ENCODE results near the gene PNISR. TPM values are rescaled to one million over a fixed set of nuclear protein-coding genes. Genes with fewer than 3 reads are reported as not detected.

The PNISR gene
- total RNA-seq, 1 experiment from 2014 or later, result 288 TPM

DNA sequence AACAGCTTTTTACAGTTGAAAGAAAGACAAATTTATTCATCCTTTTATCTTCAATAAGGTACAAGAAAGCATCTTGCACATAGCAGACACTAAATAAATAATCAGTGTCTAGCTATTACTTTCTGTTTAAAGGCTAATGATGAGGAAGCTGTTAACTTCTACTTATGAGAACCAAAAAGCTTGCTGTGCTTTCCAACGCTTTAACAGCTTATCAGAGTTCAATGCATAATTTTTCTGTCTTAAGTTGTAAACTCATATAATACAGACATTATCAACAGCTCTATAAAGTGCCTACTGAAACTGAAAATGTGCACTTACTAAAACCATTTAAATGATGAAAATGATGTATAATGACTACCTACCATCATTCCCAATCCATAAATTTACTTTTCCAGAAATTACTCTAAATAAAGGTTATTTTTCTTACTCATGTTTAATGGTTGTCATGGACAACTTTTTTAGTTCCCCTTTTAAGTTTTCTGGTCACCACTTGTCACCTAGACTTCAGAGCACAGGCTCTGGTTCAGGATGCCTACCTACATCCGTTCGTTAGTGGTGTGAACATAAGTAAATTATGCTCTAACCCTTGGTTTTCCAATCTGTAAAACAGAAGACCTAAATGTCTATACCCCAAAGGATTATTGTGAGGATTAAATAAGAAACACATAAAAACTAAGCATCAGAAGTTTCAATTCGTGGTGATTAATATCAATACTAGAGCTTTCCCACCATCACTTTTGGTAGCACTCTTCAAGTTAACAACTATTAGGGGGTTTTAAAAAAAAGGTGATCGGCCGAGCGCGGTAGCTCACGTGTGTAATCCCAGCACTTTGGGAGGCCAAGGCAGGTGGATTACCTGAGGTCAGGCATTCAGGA, 8.0 kb downstream of the PNISR start:
- Histone ChIP-seq H3K36me3 (ENCODE audit: insufficient read depth, low read length) (peaks cover 36% of the 10 kb centered on the region; the same call in 1 of the 2 replicates), H3K79me2 (ENCODE audit: low read length) (peaks cover 100% of the 10 kb centered on the region), H3K27me3 (ENCODE audit: low read length) (no peaks in the 10 kb centered on the region), H3K9me2 (replicated peaks; ENCODE audit: insufficient read depth, low read length) (no peaks in the 10 kb centered on the region), H3K27ac (ENCODE audit: low read length) (no peak overlapping the region), H3K4me3 (ENCODE audit: low read length) (no peak overlapping the region), H3K9me3 (ENCODE audit: low read length) (no peaks in the 10 kb centered on the region), H3K4me2 (ENCODE audit: low read depth, low read length, poor library complexity, severe bottlenecking) (no peak overlapping the region), H3K9ac (ENCODE audit: low read length) (no peak overlapping the region), H2AFZ (ENCODE audit: low read length) (no peak overlapping the region), H4K20me1 (ENCODE audit: insufficient read depth, low read depth, low read length) (peaks cover 18% of the 10 kb centered on the region), H3K4me1 (ENCODE audit: low read length) (peaks cover 39% of the 10 kb centered on the region)
- DNase-seq, result no peak

DNA sequence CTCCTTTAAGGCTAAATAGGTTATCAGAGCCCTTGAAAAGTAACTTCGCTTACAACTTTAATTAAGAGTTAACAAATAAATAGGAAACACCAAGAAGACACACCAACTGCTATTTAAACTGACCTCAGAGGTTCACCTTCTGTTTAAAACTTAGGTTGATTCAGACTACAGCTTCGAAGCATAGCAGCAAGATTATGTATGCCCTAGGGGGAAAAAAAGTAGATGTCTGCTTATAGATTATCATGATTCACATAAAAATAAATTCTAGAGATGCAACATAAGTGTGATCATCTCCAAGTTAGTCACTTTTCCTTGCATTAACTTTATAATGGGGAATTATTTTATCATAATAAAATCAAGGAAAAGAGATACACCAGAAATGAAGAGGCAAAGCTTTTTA, 8.9 kb downstream of the PNISR start:
- no peak overlapping the region for H3K27ac ChIP-seq (ENCODE audit: low read length)
- H3K9me3 ChIP-seq (ENCODE audit: low read length), result no peaks in the 10 kb centered on the region
- no peak overlapping the region for H3K4me3 ChIP-seq (ENCODE audit: low read length)
- peaks cover 9% of the 10 kb centered on the region; the same call in 1 of the 2 replicates for H4K20me1 ChIP-seq (ENCODE audit: insufficient read depth, low read depth, low read length)
- peaks cover 34% of the 10 kb centered on the region; the same call in 1 of the 2 replicates for H3K36me3 ChIP-seq (ENCODE audit: insufficient read depth, low read length)
- no peaks in the 10 kb centered on the region for H3K27me3 ChIP-seq (ENCODE audit: low read length)
- peaks cover 100% of the 10 kb centered on the region for H3K79me2 ChIP-seq (ENCODE audit: low read length)
- H3K9ac ChIP-seq (ENCODE audit: low read length), result no peak overlapping the region
- no peak for DNase-seq
- peaks cover 30% of the 10 kb centered on the region for H3K4me1 ChIP-seq (ENCODE audit: low read length)
- H2AFZ ChIP-seq (ENCODE audit: low read length), result no peak overlapping the region
- no peak overlapping the region for H3K4me2 ChIP-seq (ENCODE audit: low read depth, low read length, poor library complexity, severe bottlenecking)
- H3K9me2 ChIP-seq (replicated peaks; ENCODE audit: insufficient read depth, low read length), result no peaks in the 10 kb centered on the region

DNA sequence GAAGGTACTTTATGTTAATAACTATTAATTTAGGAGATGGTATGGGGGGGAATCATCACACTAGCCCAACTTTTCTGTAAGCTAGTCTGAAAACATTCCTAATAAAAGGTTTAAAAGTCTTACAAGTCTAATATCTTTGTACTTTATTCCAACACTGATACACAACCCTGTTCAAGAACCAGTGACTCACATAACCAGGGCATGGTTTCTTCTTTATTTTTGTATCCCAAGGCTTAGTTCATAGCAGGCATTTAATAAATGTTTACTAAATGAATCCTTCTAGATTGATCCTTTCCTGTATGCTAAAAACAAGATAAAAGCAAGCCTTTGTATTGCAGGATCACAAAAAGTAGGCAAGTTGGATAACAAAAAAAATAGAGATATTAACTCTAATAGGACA, 9.7 kb downstream of the PNISR start:
- Histone ChIP-seq H3K9me2 (replicated peaks; ENCODE audit: insufficient read depth, low read length) (no peaks in the 10 kb centered on the region), H3K36me3 (ENCODE audit: insufficient read depth, low read length) (peaks cover 39% of the 10 kb centered on the region), H3K4me1 (ENCODE audit: low read length) (peaks cover 24% of the 10 kb centered on the region), H3K4me2 (ENCODE audit: low read depth, low read length, poor library complexity, severe bottlenecking) (no peak overlapping the region), H3K79me2 (ENCODE audit: low read length) (peaks cover 100% of the 10 kb centered on the region), H2AFZ (ENCODE audit: low read length) (no peak overlapping the region), H3K4me3 (ENCODE audit: low read length) (no peak overlapping the region), H3K9me3 (ENCODE audit: low read length) (no peaks in the 10 kb centered on the region), H3K27ac (ENCODE audit: low read length) (no peak overlapping the region), H3K9ac (ENCODE audit: low read length) (no peak overlapping the region), H3K27me3 (ENCODE audit: low read length) (no peaks in the 10 kb centered on the region), H4K20me1 (ENCODE audit: insufficient read depth, low read depth, low read length) (peaks cover 6% of the 10 kb centered on the region; the same call in 1 of the 2 replicates)
- no peak for DNase-seq

DNA sequence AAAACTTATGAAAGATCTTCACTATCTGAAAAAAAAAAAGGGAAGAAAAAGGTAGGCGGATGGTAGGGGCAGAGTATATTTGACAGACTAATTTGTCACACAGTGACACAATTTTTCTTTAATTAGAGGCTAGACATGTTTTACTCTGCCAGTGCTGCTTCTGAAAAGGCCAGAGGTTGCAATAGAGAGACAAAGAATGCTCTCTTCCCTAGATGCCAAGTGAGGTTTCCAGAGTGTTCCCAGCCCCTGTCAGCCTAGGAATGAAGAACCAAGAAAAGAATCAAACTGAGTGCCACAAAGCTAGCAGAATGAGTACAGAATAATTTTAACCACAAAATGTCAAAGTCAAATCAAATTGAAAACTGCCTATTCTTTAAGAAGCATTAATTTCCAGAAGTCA, 13.0 kb downstream of the PNISR start:
- DNase-seq, result no peak
- H3K4me2 ChIP-seq (ENCODE audit: low read depth, low read length, poor library complexity, severe bottlenecking), result no peak overlapping the region
- H3K9me2 ChIP-seq (replicated peaks; ENCODE audit: insufficient read depth, low read length), result no peaks in the 10 kb centered on the region
- H3K9ac ChIP-seq (ENCODE audit: low read length), result no peak overlapping the region
- peaks cover 93% of the 10 kb centered on the region for H3K79me2 ChIP-seq (ENCODE audit: low read length)
- H2AFZ ChIP-seq (ENCODE audit: low read length), result no peak overlapping the region
- H3K4me1 ChIP-seq (ENCODE audit: low read length), result peaks cover 6% of the 10 kb centered on the region
- H3K27ac ChIP-seq (ENCODE audit: low read length), result no peak overlapping the region
- peaks cover 68% of the 10 kb centered on the region for H3K36me3 ChIP-seq (ENCODE audit: insufficient read depth, low read length)
- H3K4me3 ChIP-seq (ENCODE audit: low read length), result no peak overlapping the region
- peaks cover 6% of the 10 kb centered on the region; the same call in 1 of the 2 replicates for H4K20me1 ChIP-seq (ENCODE audit: insufficient read depth, low read depth, low read length)
- no peaks in the 10 kb centered on the region for H3K27me3 ChIP-seq (ENCODE audit: low read length)
- H3K9me3 ChIP-seq (ENCODE audit: low read length), result no peaks in the 10 kb centered on the region

DNA sequence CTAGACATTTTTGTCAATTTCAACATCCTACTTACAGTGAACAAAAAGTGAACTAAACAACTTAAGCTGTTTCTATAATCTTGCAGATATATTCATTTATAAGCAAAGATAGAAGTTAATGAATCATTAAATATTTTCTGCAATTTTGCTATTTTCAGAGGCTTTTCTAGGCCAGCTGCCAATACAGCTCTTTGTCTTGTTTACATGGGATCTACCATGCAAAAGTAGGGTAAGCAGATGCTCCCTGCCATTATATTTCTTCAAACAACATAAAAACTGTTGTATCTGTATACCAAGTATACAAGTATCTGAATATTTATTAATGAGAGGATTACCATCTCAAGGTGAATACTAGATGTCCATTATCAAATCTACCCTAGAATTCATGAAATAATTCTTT, 15.4 kb downstream of the PNISR start:
- Histone ChIP-seq H2AFZ (ENCODE audit: low read length) (no peak overlapping the region), H3K79me2 (ENCODE audit: low read length) (peaks cover 69% of the 10 kb centered on the region), H3K4me2 (ENCODE audit: low read depth, low read length, poor library complexity, severe bottlenecking) (no peak overlapping the region), H3K9me3 (ENCODE audit: low read length) (no peaks in the 10 kb centered on the region), H3K9me2 (replicated peaks; ENCODE audit: insufficient read depth, low read length) (no peaks in the 10 kb centered on the region), H3K27me3 (ENCODE audit: low read length) (no peaks in the 10 kb centered on the region), H3K36me3 (ENCODE audit: insufficient read depth, low read length) (peaks cover 71% of the 10 kb centered on the region), H4K20me1 (ENCODE audit: insufficient read depth, low read depth, low read length) (no peaks in the 10 kb centered on the region), H3K4me1 (ENCODE audit: low read length) (peaks cover 3% of the 10 kb centered on the region; the same call in 1 of the 2 replicates), H3K4me3 (ENCODE audit: low read length) (no peak overlapping the region), H3K27ac (ENCODE audit: low read length) (no peak overlapping the region), H3K9ac (ENCODE audit: low read length) (no peak overlapping the region)
- DNase-seq, result no peak

DNA sequence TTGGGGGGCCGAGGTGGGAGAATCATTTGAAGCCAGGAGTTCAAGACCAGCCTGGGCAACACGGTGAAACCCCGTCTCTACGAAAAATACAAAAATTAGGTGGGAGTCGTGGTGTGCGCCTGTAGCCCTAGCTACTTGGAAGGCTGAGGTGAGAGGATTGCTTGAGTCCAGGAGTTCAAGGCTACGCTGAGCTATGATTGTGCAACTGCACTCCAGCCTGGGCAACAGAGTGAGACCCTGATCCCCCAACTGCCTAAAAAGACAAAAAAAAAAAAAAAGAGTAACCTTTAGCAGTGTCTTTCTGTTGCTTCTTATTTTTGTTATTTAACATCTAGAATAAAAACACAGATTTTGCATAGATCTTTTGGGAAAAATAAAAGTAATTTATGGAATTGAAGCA, 18.0 kb downstream of the PNISR start:
- Histone ChIP-seq H3K4me3 (ENCODE audit: low read length) (no peak overlapping the region), H3K9me3 (ENCODE audit: low read length) (no peaks in the 10 kb centered on the region), H3K9ac (ENCODE audit: low read length) (no peak overlapping the region), H3K4me2 (ENCODE audit: low read depth, low read length, poor library complexity, severe bottlenecking) (no peak overlapping the region), H2AFZ (ENCODE audit: low read length) (no peak overlapping the region), H3K27me3 (ENCODE audit: low read length) (no peaks in the 10 kb centered on the region), H3K36me3 (ENCODE audit: insufficient read depth, low read length) (peaks cover 76% of the 10 kb centered on the region), H3K4me1 (ENCODE audit: low read length) (no peaks in the 10 kb centered on the region), H3K9me2 (replicated peaks; ENCODE audit: insufficient read depth, low read length) (no peaks in the 10 kb centered on the region), H4K20me1 (ENCODE audit: insufficient read depth, low read depth, low read length) (no peaks in the 10 kb centered on the region), H3K79me2 (ENCODE audit: low read length) (peaks cover 46% of the 10 kb centered on the region), H3K27ac (ENCODE audit: low read length) (no peak overlapping the region)
- no peak for DNase-seq

DNA sequence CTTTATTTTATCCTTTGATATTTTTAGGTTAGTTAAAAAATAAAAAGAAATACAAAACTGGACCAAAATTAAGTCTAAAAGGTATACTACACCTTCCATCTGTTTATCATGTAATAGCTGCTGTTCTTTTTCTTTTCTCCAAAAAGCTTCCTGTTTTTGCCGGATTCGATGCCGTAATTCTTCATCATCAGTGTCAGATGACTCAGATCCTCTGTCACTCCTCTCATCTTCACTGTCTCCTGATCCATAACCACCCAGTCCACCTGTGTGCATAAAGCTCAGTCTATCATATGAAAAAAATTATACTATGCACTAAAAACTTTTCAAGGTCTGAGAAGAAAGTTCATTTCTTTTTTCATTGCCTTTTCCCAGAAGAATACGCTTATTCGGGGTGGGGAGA, 22.7 kb downstream of the PNISR start:
- H3K4me3 ChIP-seq (ENCODE audit: low read length), result no peak overlapping the region
- H3K27ac ChIP-seq (ENCODE audit: low read length), result no peak overlapping the region
- no peaks in the 10 kb centered on the region for H3K9me2 ChIP-seq (replicated peaks; ENCODE audit: insufficient read depth, low read length)
- H2AFZ ChIP-seq (ENCODE audit: low read length), result no peak overlapping the region
- H3K27me3 ChIP-seq (ENCODE audit: low read length), result no peaks in the 10 kb centered on the region
- H3K4me2 ChIP-seq (ENCODE audit: low read depth, low read length, poor library complexity, severe bottlenecking), result no peak overlapping the region
- no peaks in the 10 kb centered on the region for H3K9me3 ChIP-seq (ENCODE audit: low read length)
- no peaks in the 10 kb centered on the region for H4K20me1 ChIP-seq (ENCODE audit: insufficient read depth, low read depth, low read length)
- peaks cover 82% of the 10 kb centered on the region for H3K36me3 ChIP-seq (ENCODE audit: insufficient read depth, low read length)
- H3K9ac ChIP-seq (ENCODE audit: low read length), result no peak overlapping the region
- no peak for DNase-seq
- H3K4me1 ChIP-seq (ENCODE audit: low read length), result no peaks in the 10 kb centered on the region
- peaks cover 3% of the 10 kb centered on the region; the same call in 1 of the 2 replicates for H3K79me2 ChIP-seq (ENCODE audit: low read length)

DNA sequence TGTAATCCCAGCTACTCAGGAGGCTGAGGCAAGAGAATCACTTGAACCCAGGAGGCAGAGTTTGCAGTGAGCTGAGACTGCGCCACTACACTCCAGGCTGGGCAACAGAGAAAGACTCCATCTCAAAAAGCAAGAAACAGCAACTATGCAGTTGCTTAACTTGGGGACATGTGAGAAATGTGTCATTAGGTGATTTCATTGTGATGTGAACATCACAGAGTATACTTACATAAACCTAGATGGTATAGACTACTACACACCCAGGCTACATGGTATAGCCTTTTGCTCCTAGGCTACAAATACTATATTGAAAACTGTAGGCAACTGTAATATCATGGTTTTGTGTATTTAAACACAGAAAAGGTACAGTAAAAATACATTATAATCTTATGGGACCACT, 27.8 kb downstream of the PNISR start:
- Histone ChIP-seq H3K4me2 (ENCODE audit: low read depth, low read length, poor library complexity, severe bottlenecking) (no peak overlapping the region), H3K9ac (ENCODE audit: low read length) (no peak overlapping the region), H3K9me2 (replicated peaks; ENCODE audit: insufficient read depth, low read length) (no peaks in the 10 kb centered on the region), H2AFZ (ENCODE audit: low read length) (no peak overlapping the region), H3K79me2 (ENCODE audit: low read length) (peaks cover 14% of the 10 kb centered on the region), H3K27ac (ENCODE audit: low read length) (no peak overlapping the region), H3K27me3 (ENCODE audit: low read length) (no peaks in the 10 kb centered on the region), H4K20me1 (ENCODE audit: insufficient read depth, low read depth, low read length) (no peaks in the 10 kb centered on the region), H3K36me3 (ENCODE audit: insufficient read depth, low read length) (peaks cover 44% of the 10 kb centered on the region), H3K4me3 (ENCODE audit: low read length) (no peak overlapping the region), H3K9me3 (ENCODE audit: low read length) (no peaks in the 10 kb centered on the region), H3K4me1 (ENCODE audit: low read length) (peaks cover 15% of the 10 kb centered on the region)
- DNase-seq, result no peak
